ENCODE measurements around the gene DOCK1. TPM values are rescaled to one million over a fixed set of nuclear protein-coding genes. Genes with fewer than 3 reads are reported as not detected.

Gene DOCK1
- total RNA-seq, 4 donors from 2014 or later: 4.3 to 6.0 (median 4.8) TPM

DNA sequence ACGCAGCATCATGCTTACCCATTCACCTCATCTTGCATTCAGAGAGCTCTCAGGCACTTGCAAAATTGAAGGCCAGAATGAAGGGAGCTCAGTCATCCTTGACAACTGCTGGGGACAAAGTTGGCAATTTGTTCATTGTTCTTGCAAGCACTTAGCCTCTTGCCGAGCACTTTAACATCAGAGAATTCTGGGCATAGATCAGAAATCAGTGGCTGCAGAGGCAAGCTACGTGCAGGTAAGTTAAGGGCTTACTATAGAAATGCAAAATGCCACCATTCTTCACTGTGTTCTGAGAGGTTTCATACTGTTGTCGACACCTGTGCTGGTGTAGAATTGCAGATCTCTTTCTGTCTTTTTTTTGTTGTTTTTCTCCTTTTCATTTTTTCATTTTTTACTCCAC, 375.2 kb downstream of the DOCK1 start:
- no peak overlapping the region for H3K27ac ChIP-seq
- no peaks in the 10 kb centered on the region for H3K27me3 ChIP-seq
- no peaks in the 10 kb centered on the region for H3K4me1 ChIP-seq
- DNase-seq (no peak), ATAC-seq (no peak)
- intact Hi-C loops (cut with DNase I; ENCODE audit: low total_unique reads): no loop called here
- TF ChIP-seq, protein P1, sequence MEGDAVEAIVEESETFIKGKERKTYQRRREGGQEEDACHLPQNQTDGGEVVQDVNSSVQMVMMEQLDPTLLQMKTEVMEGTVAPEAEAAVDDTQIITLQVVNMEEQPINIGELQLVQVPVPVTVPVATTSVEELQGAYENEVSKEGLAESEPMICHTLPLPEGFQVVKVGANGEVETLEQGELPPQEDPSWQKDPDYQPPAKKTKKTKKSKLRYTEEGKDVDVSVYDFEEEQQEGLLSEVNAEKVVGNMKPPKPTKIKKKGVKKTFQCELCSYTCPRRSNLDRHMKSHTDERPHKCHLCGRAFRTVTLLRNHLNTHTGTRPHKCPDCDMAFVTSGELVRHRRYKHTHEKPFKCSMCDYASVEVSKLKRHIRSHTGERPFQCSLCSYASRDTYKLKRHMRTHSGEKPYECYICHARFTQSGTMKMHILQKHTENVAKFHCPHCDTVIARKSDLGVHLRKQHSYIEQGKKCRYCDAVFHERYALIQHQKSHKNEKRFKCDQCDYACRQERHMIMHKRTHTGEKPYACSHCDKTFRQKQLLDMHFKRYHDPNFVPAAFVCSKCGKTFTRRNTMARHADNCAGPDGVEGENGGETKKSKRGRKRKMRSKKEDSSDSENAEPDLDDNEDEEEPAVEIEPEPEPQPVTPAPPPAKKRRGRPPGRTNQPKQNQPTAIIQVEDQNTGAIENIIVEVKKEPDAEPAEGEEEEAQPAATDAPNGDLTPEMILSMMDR (IDR thresholded peaks at IDR 0.05 in 4 of 5, conservative IDR thresholded peaks at IDR 0.05 in 1 of 5): no peak
- no peak for TF ChIP-seq POLR2A (IDR thresholded peaks at IDR 0.05)
- no peaks in the 10 kb centered on the region for H3K36me3 ChIP-seq
- no peaks in the 10 kb centered on the region for H3K9me3 ChIP-seq
- no peak overlapping the region for H3K4me3 ChIP-seq
- in situ Hi-C loops (cut with MboI; ENCODE audit: low sequenced_read_pairs in 4 of 4): no loop called here

DNA sequence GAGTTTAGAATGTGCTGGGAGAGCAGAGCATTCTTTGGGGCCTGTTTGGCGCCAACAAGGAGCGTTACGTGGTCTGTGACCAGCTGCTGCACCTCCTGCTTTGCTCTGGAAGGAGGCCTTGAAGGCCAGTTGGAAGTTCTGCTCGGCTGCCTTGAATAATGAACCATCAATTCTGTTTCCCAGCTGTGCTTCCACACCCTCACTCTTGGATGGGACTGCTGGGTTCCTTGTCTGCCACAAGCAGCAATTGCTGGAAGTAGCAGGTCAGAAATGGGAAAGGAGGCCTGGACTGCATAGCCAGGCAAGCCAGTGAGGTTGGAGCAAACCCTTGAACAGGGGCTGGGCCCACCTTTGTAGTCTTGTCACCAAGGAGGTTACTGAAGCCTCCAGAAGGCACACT, 377.8 kb downstream of the DOCK1 start:
- Histone ChIP-seq H3K36me3 (no peaks in the 10 kb centered on the region), H3K27ac (no peak overlapping the region), H3K9me3 (peaks cover 0 to 4% (median 0%) of the 10 kb centered on the region in 3 donors), H3K27me3 (no peaks in the 10 kb centered on the region), H3K4me3 (no peak overlapping the region), H3K4me1 (no peaks in the 10 kb centered on the region)
- DNase-seq (no peak), ATAC-seq (no peak)
- intact Hi-C loops (cut with DNase I; ENCODE audit: low total_unique reads) (no loop called here), in situ Hi-C loops (cut with MboI; ENCODE audit: low sequenced_read_pairs in 4 of 4) (no loop called here)
- no peak for TF ChIP-seq POLR2A (IDR thresholded peaks at IDR 0.05)
- TF ChIP-seq, protein P1 (IDR thresholded peaks at IDR 0.05 in 4 of 5, conservative IDR thresholded peaks at IDR 0.05 in 1 of 5): no peak

DNA sequence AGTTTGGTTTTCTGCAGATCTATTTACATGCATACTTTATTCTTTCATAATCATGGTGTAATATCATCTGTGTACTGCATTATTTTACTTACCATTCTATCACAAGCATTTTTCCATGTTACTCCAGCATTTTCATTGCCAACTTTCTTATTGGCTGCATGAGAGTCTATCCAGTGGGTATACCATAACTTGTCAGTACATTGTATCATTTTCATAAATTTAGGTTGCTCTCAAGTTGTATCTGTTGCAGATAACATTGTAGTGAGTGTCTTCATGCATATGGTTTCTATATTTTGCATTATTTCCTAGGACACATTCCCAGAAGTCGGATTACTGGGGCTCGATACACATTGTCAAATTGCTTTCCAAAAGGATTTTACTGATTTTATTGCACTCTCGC, 378.3 kb downstream of the DOCK1 start:
- Histone ChIP-seq H3K9me3 (peaks cover 0 to 4% (median 0%) of the 10 kb centered on the region in 3 donors), H3K4me3 (no peak overlapping the region), H3K27me3 (no peaks in the 10 kb centered on the region), H3K4me1 (no peaks in the 10 kb centered on the region), H3K27ac (no peak overlapping the region), H3K36me3 (no peaks in the 10 kb centered on the region)
- in situ Hi-C loops (cut with MboI; ENCODE audit: low sequenced_read_pairs in 4 of 4): no loop called here
- no peak for ATAC-seq
- no peak for DNase-seq
- TF ChIP-seq POLR2A (IDR thresholded peaks at IDR 0.05): no peak
- TF ChIP-seq, protein P1 (IDR thresholded peaks at IDR 0.05 in 4 of 5, conservative IDR thresholded peaks at IDR 0.05 in 1 of 5): no peak
- intact Hi-C loops (cut with DNase I; ENCODE audit: low total_unique reads): no loop called here

DNA sequence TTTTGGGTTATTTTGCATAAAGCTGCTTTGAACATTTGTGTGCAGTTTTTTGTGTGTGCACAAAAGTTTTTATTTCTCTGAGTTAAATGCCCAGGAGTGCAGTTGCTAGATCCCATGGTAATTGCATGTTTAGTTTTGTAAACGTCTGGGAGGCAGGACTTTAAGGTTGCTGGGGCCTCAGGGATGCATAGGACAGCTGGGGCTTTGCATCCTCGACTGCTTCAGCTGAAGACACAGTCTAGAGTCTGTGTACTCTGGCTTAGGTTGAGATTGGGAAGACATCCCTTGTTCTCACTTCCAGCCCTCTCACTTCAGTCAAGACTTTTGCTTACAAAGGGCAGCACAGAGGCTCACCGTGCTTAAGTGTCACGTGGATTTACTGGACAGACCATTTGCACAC, 385.6 kb downstream of the DOCK1 start:
- DNase-seq (no peak), ATAC-seq (no peak)
- no peak overlapping the region for H3K27ac ChIP-seq
- H3K4me1 ChIP-seq: no peaks in the 10 kb centered on the region
- H3K9me3 ChIP-seq: peaks cover 0 to 4% (median 0%) of the 10 kb centered on the region in 3 donors
- no peak for TF ChIP-seq POLR2A (IDR thresholded peaks at IDR 0.05)
- no peaks in the 10 kb centered on the region for H3K27me3 ChIP-seq
- in situ Hi-C loops (cut with MboI; ENCODE audit: low sequenced_read_pairs in 4 of 4) (no loop called here), intact Hi-C loops (cut with DNase I; ENCODE audit: low total_unique reads) (no loop called here)
- H3K36me3 ChIP-seq: no peaks in the 10 kb centered on the region
- H3K4me3 ChIP-seq: no peak overlapping the region

DNA sequence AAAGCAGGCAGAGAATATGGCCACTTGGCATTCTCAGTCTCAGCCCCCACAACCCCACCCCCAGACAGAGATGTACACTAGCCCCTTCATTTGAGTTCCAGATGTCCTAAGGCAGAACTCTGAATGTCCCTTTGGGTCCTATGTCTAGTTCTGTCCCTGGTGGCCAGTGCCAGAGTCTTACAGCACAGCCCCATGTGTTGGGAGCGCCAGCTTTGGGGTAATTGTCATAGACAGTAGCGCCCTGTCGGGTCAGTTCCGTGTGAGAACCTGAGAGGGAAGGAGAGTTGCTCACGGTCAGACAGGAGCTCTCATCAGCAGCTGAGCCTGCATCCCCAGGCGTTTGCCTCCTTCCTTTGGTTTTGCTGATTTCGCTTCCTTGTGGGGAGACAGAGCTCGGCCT, 386.1 kb downstream of the DOCK1 start:
- H3K36me3 ChIP-seq: no peaks in the 10 kb centered on the region
- in situ Hi-C loops (cut with MboI; ENCODE audit: low sequenced_read_pairs in 4 of 4): no loop called here
- no peak for DNase-seq
- H3K27me3 ChIP-seq: no peaks in the 10 kb centered on the region
- TF ChIP-seq, protein P1 (IDR thresholded peaks at IDR 0.05 in 4 of 5, conservative IDR thresholded peaks at IDR 0.05 in 1 of 5): no peak
- no peak for TF ChIP-seq POLR2A (IDR thresholded peaks at IDR 0.05)
- intact Hi-C loops (cut with DNase I; ENCODE audit: low total_unique reads): no loop called here
- H3K4me3 ChIP-seq: no peak overlapping the region
- peaks cover 0 to 4% (median 0%) of the 10 kb centered on the region in 3 donors for H3K9me3 ChIP-seq
- H3K4me1 ChIP-seq: no peaks in the 10 kb centered on the region
- ATAC-seq: no peak
- no peak overlapping the region for H3K27ac ChIP-seq

Data from gastrocnemius medialis (tissue), 4 donors.